ENCODE measurements around the gene MRPL43.

The MRPL43 gene

DNA sequence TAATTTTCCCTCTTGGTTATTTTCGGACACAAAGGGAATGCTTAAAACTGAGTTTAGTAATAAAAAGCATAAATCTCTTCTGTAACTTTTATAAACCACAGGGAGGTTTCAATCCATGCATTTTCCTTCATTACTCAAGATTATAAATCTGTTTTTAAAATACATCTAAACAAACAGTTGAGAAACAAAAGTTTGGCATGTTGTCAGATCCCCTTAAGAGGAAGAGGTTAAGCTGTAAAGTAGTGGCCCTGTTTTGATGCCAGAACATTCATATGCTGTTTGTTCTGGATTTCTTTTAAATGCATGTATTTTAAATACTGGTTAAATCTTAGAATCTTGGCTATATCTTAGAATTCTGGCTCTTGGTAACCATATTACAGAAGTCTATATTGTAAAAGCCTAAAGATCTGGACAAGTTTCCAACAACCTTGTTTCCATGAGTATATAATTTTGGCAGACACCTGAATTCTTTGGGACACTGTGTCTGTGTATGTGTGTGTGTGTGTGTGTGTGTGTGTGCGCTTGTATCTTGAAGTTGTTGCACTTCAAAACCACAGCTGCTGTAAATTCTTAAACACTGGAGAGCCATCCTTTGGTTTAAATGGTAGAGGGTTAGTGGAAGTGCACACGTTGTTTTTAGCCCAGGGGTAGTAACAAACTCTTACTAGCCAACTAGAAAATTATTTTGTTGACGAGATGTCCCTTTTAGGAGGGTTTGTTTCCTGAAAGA lies 24.8 kb downstream of the MRPL43 start:
- DNase-seq = no peak

DNA sequence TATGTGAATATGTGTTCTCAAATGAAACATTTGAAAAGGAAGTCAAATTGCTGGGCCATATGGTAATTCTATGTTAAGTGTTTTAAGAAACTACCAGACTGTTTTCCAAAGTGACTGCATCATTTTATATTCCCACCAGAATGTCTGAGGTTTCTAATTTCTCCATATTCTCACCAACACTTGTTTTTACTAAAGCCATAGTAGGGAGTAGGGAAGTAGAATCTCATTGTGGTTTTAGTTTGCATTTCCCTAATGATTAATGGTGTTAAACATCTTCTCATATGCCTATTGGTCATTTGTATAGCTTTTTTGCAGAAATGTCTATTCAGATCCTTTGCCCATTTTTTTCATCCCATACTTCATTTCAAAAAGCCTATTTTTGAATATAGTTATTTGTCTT lies 27.0 kb downstream of the MRPL43 start:
- no peak for DNase-seq

DNA sequence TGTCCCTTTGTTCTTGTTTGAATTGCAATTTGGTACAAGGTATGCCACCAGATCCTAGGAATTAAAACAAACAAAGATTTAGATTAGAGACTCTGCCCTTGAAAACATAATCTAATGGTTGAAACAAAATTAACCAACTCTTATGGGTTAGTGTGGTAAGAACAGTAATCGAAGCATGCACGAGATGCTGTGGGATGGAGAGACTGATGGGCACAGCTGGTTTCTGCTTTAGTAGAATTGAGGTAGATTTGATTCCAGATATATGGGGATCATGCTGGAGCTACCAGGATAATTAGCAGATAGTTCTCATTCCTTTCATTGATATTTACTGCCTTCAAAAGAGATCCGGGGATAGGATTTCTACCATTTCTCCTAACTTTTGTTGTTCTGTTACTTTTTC lies 38.4 kb downstream of the MRPL43 start:
- DNase-seq = no peak

DNA sequence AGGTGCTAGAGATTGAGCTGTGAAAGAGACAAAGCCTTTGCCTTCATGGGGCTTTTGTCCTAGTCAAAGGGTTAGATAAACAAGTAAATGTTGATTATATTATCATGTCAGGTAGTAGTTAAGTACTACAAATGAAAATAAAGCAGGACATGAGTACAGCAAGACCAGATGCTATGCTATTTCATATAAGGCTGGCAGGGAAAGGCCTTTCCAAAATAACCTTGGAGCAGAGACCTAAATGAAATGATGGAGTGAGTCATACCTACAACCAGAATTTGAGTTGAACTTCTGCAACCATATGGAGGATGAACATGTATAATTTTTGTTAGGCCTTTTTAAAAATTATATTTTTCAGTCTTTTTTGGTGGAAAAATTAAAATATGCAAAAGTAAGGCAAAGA lies 41.5 kb downstream of the MRPL43 start:
- DNase-seq = no peak

DNA sequence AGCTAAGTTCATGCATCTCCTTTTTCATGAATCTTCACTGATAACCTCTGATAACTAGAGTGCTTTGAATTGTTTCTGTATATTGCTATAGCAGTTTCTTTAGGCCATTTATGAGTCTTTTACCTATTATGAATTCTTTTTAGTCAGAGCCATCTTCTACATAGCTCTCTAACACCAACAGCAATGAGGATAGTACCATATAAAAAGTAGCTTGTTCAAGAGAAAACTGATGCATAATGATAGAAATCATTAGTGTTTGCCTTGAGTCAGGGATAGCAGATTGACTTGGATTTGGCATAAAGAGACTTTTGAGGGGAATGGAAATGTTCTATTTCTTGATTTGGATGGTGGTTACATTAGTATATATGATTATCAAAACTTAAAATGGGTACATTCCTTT lies 43.8 kb downstream of the MRPL43 start:
- no peak for DNase-seq

DNA sequence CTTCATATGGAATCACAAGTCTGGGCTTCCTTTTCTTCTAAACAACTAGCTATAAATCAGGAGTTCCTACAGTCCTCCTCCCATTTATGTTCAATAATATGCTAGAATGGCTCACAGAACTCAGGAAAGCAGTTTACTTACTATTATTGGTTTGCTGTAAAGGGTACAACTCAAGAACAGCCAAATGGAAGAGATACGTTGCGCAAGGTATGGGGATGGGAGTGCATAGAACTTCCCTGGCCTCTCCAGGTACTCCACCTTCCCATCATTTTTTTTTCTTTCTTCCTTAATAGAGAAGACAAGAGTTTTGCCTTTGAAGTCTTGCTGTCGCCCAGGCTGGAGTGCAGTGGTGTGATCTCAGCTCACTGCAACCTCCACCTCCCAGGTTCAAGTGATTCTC lies 45.1 kb downstream of the MRPL43 start:
- DNase-seq = no peak

DNA sequence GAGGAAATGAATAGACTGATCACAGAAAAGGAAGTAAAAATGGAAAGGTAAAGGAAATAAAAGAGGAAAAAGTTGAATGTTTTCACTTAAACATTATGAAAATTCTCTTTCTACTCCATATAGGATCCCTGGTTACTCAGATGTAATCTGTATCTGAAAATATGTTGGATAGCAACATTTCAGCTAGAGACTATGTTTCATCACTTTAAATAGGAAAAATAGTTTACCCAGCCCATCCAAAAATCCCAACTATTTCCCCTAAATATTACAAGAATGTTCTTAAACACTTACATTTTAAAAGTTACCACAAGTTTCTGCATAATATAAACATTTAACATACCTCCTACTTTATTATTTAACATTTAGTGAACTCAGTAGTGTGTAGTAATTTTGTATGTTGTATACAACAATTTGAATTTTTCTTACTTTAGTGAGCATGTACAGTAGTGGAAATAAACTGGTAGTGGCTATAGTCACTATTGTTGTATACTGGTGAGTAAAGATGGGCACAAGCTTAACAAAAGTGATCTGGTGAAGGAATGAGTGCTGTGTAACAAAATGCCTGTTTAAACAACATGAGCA lies 47.4 kb downstream of the MRPL43 start:
- DNase-seq = no peak
